ENCODE results near the gene ELMOD3.

DNA sequence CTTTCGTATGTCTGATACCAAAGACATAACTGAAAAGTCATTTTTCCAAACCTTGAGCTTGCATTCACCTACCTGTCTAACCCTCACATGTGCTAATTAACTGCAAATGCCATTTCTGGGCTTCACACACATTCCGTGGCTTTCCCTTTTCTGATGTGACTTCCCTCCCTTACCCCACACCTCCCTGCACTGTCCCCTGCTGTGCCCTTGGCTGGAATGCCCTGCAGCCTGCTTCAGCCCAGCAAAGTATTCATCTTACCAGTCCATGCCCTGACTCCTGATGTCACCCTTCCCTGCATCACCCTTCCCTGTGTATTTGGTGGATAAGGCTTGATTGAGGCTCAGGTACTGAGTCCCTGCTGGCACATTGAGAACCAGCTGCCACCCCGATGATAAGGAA, 12.4 kb upstream of the ELMOD3 start:
- TF ChIP-seq, protein P1, sequence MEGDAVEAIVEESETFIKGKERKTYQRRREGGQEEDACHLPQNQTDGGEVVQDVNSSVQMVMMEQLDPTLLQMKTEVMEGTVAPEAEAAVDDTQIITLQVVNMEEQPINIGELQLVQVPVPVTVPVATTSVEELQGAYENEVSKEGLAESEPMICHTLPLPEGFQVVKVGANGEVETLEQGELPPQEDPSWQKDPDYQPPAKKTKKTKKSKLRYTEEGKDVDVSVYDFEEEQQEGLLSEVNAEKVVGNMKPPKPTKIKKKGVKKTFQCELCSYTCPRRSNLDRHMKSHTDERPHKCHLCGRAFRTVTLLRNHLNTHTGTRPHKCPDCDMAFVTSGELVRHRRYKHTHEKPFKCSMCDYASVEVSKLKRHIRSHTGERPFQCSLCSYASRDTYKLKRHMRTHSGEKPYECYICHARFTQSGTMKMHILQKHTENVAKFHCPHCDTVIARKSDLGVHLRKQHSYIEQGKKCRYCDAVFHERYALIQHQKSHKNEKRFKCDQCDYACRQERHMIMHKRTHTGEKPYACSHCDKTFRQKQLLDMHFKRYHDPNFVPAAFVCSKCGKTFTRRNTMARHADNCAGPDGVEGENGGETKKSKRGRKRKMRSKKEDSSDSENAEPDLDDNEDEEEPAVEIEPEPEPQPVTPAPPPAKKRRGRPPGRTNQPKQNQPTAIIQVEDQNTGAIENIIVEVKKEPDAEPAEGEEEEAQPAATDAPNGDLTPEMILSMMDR (IDR thresholded peaks at IDR 0.05), result no peak
- no peak for TF ChIP-seq POLR2A (IDR thresholded peaks at IDR 0.05)
